Endothelial cell of hepatic sinusoid (primary cell): ENCODE results near the gene DOCK7.
"Not testable (repeated sequence)": the region's sequence is repeated elsewhere in the genome, so short reads cannot be mapped to it uniquely, and the experiment has no call there.

Experiments
- in situ Hi-C: cut with HindIII; loops from 2 replicates; pipeline ENCODE4 v1.10.0; 2017; ENCODE audit warnings: low sequenced_read_pairs

The DOCK7 gene, protein sequence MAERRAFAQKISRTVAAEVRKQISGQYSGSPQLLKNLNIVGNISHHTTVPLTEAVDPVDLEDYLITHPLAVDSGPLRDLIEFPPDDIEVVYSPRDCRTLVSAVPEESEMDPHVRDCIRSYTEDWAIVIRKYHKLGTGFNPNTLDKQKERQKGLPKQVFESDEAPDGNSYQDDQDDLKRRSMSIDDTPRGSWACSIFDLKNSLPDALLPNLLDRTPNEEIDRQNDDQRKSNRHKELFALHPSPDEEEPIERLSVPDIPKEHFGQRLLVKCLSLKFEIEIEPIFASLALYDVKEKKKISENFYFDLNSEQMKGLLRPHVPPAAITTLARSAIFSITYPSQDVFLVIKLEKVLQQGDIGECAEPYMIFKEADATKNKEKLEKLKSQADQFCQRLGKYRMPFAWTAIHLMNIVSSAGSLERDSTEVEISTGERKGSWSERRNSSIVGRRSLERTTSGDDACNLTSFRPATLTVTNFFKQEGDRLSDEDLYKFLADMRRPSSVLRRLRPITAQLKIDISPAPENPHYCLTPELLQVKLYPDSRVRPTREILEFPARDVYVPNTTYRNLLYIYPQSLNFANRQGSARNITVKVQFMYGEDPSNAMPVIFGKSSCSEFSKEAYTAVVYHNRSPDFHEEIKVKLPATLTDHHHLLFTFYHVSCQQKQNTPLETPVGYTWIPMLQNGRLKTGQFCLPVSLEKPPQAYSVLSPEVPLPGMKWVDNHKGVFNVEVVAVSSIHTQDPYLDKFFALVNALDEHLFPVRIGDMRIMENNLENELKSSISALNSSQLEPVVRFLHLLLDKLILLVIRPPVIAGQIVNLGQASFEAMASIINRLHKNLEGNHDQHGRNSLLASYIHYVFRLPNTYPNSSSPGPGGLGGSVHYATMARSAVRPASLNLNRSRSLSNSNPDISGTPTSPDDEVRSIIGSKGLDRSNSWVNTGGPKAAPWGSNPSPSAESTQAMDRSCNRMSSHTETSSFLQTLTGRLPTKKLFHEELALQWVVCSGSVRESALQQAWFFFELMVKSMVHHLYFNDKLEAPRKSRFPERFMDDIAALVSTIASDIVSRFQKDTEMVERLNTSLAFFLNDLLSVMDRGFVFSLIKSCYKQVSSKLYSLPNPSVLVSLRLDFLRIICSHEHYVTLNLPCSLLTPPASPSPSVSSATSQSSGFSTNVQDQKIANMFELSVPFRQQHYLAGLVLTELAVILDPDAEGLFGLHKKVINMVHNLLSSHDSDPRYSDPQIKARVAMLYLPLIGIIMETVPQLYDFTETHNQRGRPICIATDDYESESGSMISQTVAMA (N-terminal part only)

DNA sequence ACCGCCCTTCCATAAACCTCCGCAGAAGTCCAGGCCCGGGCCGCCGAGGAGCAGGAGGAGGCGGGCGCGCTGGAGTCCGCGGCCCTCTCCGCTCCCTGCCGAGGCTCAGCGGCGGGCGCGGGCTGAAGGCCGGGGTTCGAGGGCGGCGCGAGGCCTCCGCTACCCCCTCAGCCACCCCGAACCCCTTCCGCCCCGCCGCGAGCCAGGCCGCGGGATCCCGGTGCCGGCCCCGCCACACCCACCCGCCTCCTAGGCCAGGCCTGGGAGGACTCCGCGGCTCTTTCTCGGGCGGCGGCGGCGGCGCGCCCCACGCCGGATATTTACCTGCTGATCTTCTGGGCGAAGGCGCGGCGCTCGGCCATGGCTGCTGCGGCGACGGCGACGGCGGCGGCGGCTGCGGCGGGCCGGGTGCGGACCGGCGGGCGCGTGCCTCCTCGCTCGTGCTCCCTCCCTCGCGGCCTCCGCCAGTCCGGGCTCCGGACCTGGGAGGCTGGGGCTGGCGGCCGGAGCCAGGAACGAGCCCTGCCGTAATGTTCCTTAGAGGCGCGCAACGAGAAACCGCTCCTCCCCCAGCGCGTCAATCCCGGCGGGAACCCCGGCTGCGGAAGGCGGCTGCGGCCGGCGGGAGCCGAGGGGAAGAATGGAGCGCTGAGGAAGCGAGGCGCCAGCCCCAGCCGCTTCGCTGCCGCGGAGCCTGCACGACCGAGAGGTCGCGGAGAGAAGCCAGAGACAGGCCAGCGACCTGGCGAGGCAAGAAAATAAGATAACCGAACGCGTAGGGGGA is at the start of gene DOCK7:
Gene DOCK7, minus strand, starts transcription at position 484 of the 784 bp plus-strand sequence. Its CDS starts 122 bp downstream, at position 362.
- in situ Hi-C loops, result no loop called here

DNA sequence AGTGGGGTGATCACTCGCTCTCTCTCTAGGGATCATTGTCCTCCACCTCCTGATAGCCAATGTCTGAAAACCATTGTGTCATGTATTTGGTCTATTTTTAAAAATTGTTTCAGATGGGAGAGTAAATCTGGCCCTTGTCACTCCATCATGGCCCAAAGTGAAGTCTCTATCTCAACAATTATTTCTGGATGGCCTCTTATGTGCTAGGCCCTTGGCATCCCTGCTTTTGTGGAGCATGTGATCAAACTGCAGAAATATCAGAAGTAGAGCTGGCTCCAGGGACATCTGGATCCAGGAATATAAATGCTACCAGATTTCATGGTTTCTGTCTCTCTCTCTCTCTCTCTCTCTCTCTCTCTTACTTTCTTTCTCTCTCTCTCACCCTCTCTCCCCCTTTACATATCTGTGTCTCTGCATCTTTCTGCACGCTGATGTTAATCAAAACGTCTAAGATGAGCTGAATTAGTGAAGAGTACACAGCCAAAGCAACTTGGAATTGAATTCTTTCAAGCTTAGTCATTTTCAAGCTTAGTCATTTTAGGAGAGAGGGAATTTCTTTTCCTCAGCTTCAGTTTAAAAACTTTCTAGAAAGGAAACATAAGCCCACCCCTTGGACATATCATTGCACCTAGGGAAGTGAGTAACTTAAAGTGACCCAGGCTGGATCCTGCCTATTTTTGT is 47.4 kb upstream of the DOCK7 start:
- in situ Hi-C loops, result no loop called here

DNA sequence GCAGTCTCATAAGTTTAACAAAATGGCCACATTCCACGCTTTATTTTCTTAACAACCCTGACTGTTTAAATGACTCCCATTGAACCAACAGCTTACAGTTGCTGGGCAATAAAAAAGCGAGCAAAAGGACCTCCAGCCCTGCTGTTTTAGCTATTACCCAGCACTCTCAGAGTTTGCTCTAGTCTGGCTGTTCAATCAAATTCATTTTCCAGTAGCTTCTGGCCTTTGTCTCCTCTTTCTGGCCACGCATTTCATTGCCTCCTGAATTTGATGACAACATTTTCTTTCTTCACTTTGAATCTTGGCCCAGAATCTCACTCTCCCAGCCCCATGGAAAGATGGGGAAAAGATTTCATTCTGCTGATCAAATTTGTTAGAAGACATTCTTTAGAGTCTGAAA is 44.1 kb upstream of the DOCK7 start:
- in situ Hi-C loops, result no loop called here

DNA sequence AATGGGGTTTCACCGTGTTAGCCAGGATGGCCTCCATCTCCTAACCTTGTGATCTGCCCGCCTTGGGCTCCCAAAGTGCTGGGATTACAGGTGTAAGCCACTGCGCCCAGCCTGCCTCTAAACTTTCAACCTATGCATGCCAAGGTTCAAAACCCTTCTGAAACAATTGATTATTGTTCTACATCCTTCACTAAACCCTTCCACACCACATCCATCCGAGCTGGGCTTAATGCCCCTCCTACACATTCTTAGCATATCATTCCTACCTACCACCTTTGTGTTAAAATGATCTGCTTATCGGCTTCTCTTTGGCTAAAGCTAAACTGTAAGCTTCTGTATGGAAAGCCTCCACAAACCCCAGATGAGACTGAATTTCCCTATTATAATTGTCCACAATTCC is 40.8 kb upstream of the DOCK7 start:
- in situ Hi-C loops, result no loop called here

DNA sequence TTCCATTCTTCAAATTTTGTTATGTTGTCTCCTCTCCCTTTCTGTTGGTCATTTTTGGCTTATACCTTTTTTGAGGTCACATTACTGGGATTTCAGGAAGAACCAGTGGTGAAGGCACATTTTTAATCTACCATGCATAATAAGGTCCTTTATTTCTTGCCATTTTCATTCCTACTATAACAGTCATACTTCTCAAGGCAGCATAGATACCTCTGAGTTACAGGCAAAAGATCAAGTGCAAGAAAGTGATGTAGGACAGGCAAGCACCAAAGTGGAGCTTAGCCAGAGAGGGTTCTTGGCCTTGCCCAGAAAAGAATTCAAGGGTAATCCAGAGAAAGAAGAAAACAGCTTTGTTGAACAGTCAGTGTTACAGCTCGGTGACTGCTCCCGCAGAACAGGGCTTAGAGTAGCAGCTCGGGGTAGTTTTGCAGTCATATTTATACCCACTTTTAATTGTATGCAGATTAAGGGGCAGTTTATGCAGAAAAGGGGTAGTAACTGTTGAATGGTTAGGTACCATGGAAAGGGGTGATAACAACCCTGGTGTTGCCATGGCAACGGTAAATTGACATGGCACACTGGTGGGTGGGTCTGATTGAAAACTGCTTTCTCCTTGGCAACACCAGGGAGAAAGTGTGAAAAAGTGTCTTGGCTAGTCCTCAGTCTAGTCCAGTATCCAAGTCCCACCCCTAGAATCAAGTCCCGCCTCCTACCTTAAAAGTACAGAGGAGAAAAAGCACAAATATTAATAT is 39.6 kb upstream of the DOCK7 start:
- in situ Hi-C loops, result no loop called here

DNA sequence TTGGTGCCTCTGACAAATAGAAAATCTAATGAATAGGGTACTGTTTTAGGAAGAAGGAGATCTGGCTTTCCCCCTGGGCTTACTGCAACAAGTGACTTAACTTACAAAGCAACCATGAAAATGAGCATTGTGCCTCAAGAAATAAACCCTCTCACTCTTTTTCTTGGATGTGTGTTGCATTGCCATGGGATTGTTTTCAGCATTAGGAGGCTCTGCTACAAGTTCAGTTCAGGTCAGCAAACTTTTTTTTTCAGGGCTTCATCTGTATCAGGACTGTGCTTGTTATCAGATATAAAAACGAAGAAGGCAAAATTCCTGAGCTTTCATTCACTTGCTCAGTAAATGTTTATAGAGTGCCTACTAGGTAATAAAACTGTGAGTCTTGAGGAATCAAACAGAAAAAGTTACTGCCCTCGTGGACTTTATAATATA is 37.8 kb upstream of the DOCK7 start:
- in situ Hi-C loops, result no loop called here

DNA sequence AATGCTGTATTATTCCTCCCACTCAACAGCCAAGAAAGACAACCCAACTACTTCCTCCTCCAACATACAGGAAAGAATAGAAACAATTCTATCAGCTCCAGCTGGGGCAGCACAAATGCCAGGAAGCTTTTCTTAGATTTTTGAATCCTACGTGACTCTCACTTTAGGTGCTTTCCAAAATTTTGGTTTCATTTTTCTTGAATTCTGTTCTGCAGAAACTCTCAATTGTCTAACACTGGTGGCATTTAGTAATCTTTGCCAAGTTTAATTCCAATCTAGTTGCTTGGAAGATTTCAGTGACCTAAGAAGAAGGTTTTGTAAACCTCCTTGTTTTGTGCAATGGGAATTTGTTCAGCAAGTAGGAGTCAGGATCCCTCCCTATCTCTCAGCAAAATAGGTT is 37.1 kb upstream of the DOCK7 start:
- in situ Hi-C loops, result no loop called here

DNA sequence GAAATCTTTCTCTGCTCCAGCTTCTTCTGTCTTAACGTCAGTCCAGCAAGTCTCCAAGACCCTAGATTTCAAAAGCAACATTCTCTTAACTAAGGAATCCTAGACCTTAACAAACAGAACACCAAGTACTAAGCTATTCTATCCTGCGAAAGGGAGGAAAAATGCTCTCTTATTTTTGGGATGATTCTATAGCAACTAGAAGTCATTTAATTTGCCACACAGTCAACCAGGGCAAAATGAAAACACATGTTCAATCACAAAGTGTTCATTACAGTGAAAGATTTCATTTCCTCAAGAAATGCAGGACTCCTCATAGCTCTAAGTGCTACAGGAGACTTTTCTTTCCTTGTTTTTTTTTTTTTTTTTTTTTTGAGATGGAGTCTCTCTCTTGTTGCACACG is 36.2 kb upstream of the DOCK7 start:
- in situ Hi-C loops, result no loop called here

DNA sequence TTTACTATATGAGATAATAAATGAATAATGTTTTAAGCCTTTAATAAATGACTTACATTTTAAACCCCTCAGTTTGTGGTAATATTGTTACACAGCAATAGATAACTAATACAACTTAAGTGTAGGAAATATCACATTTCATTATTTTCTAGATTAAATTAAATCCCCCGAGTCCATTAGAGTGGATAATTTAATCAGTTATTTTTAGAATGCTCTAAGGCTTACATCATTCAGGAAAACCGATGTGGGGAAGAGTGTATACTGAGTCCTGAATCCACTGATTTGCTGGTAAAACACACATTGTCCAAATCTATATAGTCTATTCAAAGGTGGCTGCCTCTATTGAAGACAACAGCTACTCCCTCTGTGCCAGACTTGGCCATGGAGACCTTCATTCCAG is 35.7 kb upstream of the DOCK7 start:
- in situ Hi-C loops, result no loop called here

DNA sequence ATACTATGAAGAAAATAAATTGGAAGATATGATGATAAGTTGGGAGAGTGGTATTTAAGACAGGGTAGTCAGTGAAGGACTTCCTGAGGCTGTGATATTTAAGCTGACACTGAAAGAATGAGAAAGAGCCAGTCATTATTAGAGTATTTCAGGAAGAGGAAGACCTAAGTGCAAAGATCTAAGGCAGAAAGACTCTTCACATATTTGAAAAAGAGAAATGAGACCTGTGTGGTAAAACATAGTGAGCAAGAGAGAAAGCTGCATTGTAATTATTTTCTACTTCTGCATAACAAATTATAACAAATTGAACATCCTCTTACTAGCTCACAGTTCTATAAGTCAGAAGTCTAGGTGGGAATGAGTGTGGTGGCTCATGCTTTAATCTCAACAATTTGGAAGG is 34.6 kb upstream of the DOCK7 start:
- in situ Hi-C loops, result no loop called here

DNA sequence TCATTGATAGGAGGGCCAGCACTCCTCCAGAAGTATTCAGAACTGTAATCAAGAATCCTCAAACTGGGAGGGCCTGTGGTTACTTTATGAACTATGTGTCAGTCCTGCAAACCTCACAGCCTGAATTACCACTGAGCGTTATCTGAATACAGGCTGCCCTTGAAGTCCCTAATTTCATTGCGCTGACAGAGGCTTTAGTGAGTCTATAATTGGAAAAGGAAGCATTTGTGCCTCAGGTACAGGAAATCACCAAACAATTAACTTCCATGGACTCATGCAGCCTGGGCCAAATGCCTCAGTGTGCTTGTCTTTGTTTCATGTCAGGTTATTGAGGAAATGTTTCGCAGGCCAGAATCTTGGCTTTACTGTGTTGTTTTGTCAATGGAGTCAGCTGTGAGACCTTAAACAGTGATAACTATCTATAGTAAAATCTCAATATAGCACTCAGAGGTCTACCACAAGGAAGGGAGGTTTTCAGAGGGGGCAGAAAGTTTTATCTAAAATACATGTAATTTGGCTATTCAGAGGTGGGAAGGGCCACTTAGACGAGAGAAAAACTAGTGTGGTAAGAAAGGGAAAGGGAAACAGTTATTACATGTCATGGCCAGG is 32.9 kb upstream of the DOCK7 start:
- in situ Hi-C loops, result no loop called here

DNA sequence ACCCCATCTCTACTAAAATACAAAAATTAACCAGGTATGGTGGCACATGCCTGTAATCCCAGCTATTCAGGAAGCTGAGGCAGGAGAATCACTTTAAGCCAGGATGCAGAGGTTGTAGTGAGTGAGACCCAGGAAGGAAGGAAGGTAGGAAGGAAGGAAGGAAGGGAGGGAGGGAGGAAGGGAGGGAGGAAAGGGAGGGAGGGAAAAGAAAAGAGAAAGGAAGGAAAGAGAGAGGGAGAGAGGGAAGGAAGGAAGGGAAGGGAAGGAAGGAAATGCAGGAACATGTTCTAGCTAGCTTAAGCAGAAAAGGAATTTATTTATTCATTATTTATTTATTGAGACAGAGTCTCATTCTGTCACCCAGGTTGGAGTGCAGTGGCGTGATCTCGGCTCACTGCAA is 30.2 kb upstream of the DOCK7 start:
- in situ Hi-C loops, result not testable (repeated sequence)

DNA sequence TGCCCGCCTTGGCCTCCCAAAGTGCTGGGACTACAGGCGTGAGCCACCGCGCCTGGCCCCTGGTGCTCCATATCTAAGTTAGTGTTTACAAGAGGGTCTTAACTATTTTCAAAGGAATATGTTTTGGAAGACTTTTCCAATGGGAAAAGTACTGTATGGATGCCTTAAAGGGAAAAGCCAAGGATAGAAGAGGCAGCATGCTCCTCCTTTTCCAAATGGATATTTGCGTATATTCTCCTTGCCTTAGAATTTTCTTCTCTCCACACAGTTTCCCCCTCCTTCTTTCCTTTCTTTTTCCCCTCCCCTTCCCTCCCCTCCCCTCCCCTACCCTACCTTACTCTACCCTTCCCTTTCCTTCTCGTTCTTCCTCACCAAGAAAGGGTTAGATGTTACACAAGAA is 29.3 kb upstream of the DOCK7 start:
- in situ Hi-C loops, result no loop called here

DNA sequence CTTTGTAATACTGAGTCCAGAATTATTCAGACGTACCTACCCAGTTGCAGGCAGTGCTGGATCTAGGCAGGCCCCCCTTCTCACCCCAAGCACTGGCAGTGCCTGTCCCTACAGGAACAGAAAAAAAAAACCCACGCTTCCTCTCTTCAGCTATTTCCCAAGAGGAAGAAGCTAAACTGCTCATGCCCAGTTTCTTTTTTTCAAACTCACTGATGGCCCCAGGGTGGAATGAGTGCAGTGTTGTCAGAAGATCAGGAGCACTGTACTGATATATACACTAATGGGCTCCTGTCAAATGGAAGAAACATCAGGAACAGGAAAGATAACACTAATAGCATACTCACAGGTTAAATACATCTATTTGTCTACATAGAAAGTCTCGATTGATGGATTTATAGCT is 28.2 kb upstream of the DOCK7 start:
- in situ Hi-C loops, result no loop called here

DNA sequence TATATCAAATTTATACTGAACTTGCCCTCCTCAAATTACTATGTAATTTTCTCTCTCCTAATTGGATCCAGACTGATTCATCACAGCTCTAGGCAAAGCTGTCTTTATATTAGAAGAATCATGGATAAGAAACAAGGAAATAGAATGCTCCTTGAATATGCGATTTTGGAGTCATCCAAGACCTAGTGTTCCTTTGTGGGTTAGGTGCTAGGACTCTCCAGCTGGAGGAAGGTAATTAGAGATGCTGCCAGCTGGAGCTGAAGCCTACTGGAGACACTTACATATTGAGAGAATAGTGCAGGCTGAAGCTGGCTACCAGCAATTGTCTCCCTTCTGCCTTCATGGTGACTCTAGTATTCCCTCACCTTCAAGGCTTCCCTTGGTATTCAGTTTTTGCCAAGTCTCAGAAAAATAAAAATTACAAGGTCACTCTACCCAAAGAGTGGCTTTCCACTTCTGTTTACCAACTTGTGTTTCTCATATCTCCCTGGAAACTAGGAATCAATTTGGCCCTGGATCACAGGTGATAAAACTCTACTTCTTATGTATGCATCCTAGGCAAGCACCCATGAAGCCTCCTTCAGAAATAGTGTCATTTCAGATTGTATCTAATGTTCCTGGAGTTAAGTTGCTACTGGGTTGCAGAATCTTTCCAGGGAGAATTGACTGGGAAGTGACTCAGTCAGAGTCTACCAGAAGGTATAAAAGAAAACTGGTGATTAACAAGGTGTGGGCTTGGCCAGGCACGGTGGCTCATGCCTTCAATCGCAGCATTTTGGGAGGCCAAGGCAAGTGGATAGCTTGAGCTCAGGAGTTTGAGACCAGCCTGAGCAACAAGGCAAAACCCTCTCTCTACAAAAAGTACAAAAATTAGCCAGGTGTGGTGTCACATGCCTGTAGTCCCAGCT is 24.4 kb upstream of the DOCK7 start:
- in situ Hi-C loops, result no loop called here

DNA sequence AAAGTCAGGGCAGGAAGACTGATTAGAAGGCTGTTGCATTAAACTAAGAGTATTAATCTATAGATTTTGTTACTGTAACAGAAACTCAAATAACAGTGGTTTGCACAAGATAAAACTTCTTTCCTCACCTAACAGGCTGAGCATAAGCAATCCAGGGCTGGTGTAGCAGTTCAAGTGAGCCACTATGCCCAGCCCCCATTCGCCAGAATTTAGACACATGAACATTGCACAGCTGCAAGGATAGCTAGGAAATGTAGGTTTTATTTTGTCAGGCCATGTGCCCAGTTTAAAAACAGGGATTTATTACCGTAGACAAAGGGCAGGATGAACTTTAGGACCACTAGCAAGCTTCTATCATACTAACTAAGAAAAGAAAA is 19.5 kb upstream of the DOCK7 start:
- in situ Hi-C loops, result no loop called here

DNA sequence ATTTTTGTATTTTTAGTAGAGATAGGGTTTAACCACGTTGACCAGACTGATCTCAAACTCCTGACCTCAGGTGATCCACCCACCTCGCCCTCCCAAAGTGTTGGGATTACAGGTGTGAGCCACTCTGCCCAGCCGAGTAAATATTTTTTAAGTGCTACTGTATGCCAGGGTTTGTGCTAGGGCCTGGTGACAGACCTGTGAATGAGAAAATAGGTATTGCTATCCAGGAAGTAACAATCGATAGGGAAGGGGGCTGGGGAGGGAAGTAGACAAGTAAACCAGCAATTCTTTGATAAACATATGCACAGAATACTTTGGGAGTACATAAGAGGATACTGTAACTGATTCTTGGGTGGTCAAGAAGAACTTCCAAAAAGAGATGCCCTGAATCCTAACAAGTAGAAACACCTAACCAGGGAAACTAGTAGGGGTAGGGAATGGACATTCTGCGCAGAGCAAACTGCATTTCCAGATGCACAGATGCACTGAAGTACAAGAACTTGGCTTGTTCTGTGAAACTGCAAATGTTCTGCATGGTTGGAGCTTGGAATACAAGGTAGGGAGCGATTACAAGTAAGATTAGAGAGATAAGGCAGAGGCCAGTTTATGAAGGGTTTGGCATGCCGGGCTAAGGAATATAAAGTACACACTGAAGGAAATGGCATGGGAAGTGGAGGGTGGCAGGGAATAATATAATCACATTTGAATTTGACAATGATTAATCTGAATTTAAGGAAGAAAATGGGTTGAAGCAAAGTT is 19.0 kb upstream of the DOCK7 start:
- in situ Hi-C loops, result no loop called here
